Calu3 (cell line): ENCODE measurements around the gene MMEL1. TPM values are rescaled to one million over a fixed set of nuclear protein-coding genes. Genes with fewer than 3 reads are reported as not detected.
A peak's percentile ranks its signal among the peaks of the same experiment; 100 is the strongest.

Source experiments
- BruUV-seq: library from RNA; stranded (reverse); fragments of 400-500 nt; replicated peaks from 2 replicates; lab custom pipeline; 2021; lab: Mats Ljungman, UMichigan
- CTCF ChIA-PET: fragments of 300-600 bp; sonication (Branson Sonifier 250); formaldehyde crosslinking; loops from one replicate; lab custom pipeline; 2022; ENCODE audit warnings: antibody characterized with exemption; lab: Charles Lee
- DNase-seq: peaks from one replicate; pipeline ENCODE4 v3.0.0; 2022
- H3K27ac Mint-ChIP-seq: one replicate; pipeline ENCODE4 v1.8.0; 2022; ENCODE audit warnings: mixed read lengths; ENCODE audit not compliant: unreplicated experiment
- H3K27me3 Mint-ChIP-seq: one replicate; pipeline ENCODE4 v1.8.0; 2022; ENCODE audit warnings: mixed read lengths; ENCODE audit not compliant: unreplicated experiment
- H3K36me3 Mint-ChIP-seq: one replicate; pipeline ENCODE4 v1.8.0; 2022; ENCODE audit warnings: mild to moderate bottlenecking, moderate library complexity, mixed read lengths; ENCODE audit not compliant: insufficient read depth, unreplicated experiment
- H3K4me1 Mint-ChIP-seq: one replicate; pipeline ENCODE4 v1.8.0; 2022; ENCODE audit warnings: mild to moderate bottlenecking, low read depth, mixed read lengths; ENCODE audit not compliant: unreplicated experiment
- H3K4me3 Mint-ChIP-seq: one replicate; pipeline ENCODE4 v1.8.0; 2022; ENCODE audit warnings: mild to moderate bottlenecking, low read depth, moderate library complexity, mixed read lengths; ENCODE audit not compliant: unreplicated experiment
- H3K9me3 Mint-ChIP-seq: one replicate; pipeline ENCODE4 v1.8.0; 2022; ENCODE audit warnings: low read depth, mixed read lengths; ENCODE audit not compliant: unreplicated experiment
- intact Hi-C: fragments of 100-400 bp; cut with micrococcal nuclease; formaldehyde crosslinking; loops from one replicate; pipeline ENCODE4 v1.10.0; 2022; ENCODE audit not compliant: unreplicated experiment
- total RNA-seq: library from RNA; stranded (reverse); gene quantifications from 2 replicates; pipeline ENCODE4 v1.2.3, GENCODE V29; 2022
- TF ChIP-seq, protein P1 (sequence below): fragments of 200-600 bp; IDR thresholded peaks from one replicate; pipeline ENCODE4 v1.8.0; 2022; ENCODE audit warnings: antibody characterized with exemption; ENCODE audit not compliant: unreplicated experiment

Gene MMEL1
- total RNA-seq, 1 experiment from 2014 or later: 5.6 TPM

DNA sequence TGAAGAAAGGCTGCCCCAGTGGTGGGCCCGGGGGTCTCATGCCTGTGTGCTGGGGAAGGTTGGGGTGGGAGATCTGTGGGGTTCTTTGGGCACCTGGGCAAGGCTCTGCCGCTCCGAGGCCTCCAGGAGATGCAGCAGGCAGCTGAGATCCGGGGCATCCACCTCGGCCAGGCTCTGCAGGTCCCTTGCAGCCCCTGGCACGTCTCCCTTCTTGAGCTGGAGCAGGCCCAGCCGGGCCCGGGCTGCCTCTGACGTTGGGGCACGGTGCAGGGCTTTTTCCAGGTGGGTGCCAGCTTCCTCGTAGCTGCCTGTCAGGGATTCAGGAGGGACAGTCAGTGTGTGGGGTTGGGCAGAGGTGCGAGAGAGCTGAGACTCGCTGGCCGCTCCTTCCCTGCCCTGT is 11.4 kb upstream of the MMEL1 start:
- no TSS peak for BruUV-seq
- H3K4me3 Mint-ChIP-seq: no peak overlapping the region
- H3K27me3 Mint-ChIP-seq: peaks cover 25% of the 10 kb centered on the region
- TF ChIP-seq, protein P1, sequence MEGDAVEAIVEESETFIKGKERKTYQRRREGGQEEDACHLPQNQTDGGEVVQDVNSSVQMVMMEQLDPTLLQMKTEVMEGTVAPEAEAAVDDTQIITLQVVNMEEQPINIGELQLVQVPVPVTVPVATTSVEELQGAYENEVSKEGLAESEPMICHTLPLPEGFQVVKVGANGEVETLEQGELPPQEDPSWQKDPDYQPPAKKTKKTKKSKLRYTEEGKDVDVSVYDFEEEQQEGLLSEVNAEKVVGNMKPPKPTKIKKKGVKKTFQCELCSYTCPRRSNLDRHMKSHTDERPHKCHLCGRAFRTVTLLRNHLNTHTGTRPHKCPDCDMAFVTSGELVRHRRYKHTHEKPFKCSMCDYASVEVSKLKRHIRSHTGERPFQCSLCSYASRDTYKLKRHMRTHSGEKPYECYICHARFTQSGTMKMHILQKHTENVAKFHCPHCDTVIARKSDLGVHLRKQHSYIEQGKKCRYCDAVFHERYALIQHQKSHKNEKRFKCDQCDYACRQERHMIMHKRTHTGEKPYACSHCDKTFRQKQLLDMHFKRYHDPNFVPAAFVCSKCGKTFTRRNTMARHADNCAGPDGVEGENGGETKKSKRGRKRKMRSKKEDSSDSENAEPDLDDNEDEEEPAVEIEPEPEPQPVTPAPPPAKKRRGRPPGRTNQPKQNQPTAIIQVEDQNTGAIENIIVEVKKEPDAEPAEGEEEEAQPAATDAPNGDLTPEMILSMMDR: no peak
- H3K27ac Mint-ChIP-seq: no peak overlapping the region
- intact Hi-C loops: no loop called here
- H3K36me3 Mint-ChIP-seq: peaks cover 5% of the 10 kb centered on the region
- CTCF ChIA-PET: no interaction called here
- no peak for DNase-seq
- H3K9me3 Mint-ChIP-seq: peaks cover 9% of the 10 kb centered on the region
- H3K4me1 Mint-ChIP-seq: no peaks in the 10 kb centered on the region

- peaks cover 9% of the 10 kb centered on the region for H3K9me3 Mint-ChIP-seq
- DNase-seq: no peak
- H3K27ac Mint-ChIP-seq: no peak overlapping the region
- CTCF ChIA-PET: no interaction called here
- no TSS peak for BruUV-seq
- H3K4me1 Mint-ChIP-seq: no peaks in the 10 kb centered on the region
- intact Hi-C loops: no loop called here
- peak overlapping the region; percentile 60 for H3K4me3 Mint-ChIP-seq
- TF ChIP-seq, protein P1: no peak
- H3K36me3 Mint-ChIP-seq: peaks cover 5% of the 10 kb centered on the region
- H3K27me3 Mint-ChIP-seq: peaks cover 25% of the 10 kb centered on the region
Observed at GRCh38 chr1:2643414-2644077, 10.7 kb upstream of the MMEL1 start.

GRCh38 chr1:2642560-2643413 is 10.0 kb upstream of the MMEL1 start:
- Mint-ChIP-seq H3K4me1 (no peaks in the 10 kb centered on the region), H3K36me3 (peaks cover 5% of the 10 kb centered on the region), H3K4me3 (peak overlapping the region; percentile 75), H3K27me3 (peaks cover 25% of the 10 kb centered on the region), H3K9me3 (peaks cover 5% of the 10 kb centered on the region), H3K27ac (no peak overlapping the region)
- peak; percentile 88 for DNase-seq
- CTCF ChIA-PET: no interaction called here
- intact Hi-C loops: no loop called here
- BruUV-seq: no TSS peak
- TF ChIP-seq, protein P1: no peak

DNA sequence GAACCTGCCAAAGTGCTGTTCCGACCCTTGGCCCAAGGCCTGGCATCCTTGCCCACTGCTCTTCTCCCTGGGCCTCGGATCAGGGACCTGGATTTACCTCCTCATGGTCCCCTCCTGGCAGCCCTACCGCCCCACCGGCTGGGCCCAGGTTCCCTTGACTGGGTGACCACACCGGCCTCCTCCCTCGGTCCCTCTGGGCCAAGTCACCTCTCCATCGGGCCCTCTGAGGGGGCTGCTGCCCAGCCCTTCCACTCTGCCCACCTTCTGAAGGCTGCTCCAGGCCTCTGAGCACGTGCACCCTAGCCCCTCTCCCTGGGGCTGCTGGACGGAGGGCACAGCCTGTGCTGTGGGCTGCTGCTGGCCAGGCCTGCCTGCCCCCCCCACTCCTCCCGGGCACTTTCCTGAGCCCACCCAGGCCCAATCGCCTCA is 9.3 kb upstream of the MMEL1 start:
- TF ChIP-seq, protein P1: no peak
- intact Hi-C loops: no loop called here
- H3K27ac Mint-ChIP-seq: no peak overlapping the region
- BruUV-seq: no TSS peak
- H3K27me3 Mint-ChIP-seq: peaks cover 25% of the 10 kb centered on the region
- H3K9me3 Mint-ChIP-seq: peaks cover 4% of the 10 kb centered on the region
- CTCF ChIA-PET: no interaction called here
- peaks cover 5% of the 10 kb centered on the region for H3K36me3 Mint-ChIP-seq
- peak overlapping the region; percentile 75 for H3K4me3 Mint-ChIP-seq
- no peaks in the 10 kb centered on the region for H3K4me1 Mint-ChIP-seq
- no peak for DNase-seq
